ENCODE results near the gene RHOT2.
"Not testable (repeated sequence)": the region's sequence is repeated elsewhere in the genome, so short reads cannot be mapped to it uniquely, and the experiment has no call there.

The RHOT2 gene

GRCh38 chr16:710500-711075 lies 42.7 kb downstream of the RHOT2 start:
- Mint-ChIP-seq H3K4me1 (no peaks in the 10 kb centered on the region), H3K27me3 (peaks cover 36% of the 10 kb centered on the region), H3K27ac (ENCODE audit: low read depth) (no peak overlapping the region), H3K36me3 (ENCODE audit: insufficient read depth) (no peaks in the 10 kb centered on the region), H3K4me3 (no peak overlapping the region), H3K9me3 (no peaks in the 10 kb centered on the region)
- DNase-seq (ENCODE audit: low spot score in 2 of 2) (no peak), ATAC-seq (replicated peaks; ENCODE audit: extremely low read depth, poor library complexity, severe bottlenecking) (no peak)

DNA sequence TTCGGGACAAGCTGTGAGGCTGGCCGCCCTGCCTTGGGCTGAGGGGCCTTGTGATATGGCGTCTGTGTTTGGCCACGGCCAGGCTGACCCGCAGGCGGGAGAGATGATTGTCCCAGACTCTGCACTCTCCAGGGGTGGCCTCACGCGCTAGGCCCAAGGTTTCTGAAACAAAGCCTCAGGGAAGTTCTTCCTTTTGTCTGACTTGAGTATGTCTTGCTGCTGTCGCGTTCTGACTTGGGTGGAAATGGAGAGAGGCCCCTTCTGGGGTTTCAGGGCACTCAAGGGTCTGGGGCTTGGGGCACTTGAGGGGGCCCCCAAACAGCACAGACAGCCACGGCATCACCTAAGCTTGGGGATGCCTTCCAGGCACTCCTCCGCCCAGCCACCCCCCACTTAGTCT lies 43.2 kb downstream of the RHOT2 start:
- ATAC-seq (replicated peaks; ENCODE audit: extremely low read depth, poor library complexity, severe bottlenecking) (no peak), DNase-seq (ENCODE audit: low spot score in 2 of 2) (no peak)
- Mint-ChIP-seq H3K36me3 (ENCODE audit: insufficient read depth) (no peaks in the 10 kb centered on the region), H3K9me3 (no peaks in the 10 kb centered on the region), H3K4me3 (no peak overlapping the region), H3K4me1 (peaks cover 2% of the 10 kb centered on the region), H3K27ac (ENCODE audit: low read depth) (no peak overlapping the region), H3K27me3 (peaks cover 36% of the 10 kb centered on the region)

DNA sequence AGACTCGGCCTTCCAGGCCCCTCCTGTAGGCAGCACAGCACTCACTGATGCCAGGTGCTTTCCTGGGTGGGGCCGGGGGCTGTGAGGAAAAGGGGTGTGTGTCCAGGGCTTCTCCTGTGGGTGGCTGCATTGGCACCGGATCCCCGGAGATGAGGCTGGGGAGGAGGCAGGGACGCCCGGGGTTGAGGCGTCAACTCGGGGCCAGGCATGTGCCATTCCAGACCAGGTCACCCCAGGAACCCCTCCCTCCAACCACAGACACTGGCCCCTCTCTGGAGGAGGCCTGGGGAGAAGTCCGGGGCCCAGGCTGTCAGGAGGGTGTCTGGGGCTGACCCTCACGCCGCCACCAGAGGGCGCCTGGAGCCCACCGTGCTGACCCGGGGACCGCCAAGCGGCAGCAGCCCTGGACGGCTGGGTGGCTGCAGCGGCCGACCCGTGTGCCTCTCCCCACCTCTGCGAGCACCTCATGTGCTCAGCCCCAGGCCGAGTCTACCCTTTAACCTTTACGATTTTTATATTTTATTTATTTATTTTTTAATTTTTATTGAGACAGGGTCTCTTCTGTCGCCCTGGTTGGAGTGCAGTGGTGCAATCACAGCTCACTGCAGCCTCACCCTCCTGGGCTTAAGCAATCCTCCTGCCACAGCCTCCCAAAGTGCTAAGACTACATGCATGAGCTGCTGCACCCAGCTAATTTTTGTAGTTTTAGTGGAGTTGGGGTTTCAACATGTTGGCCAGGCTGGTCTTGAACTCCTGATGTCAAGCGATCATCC lies 43.8 kb downstream of the RHOT2 start:
- DNase-seq (ENCODE audit: low spot score in 2 of 2) (peak; percentile 66 to 74), ATAC-seq (replicated peaks; ENCODE audit: extremely low read depth, poor library complexity, severe bottlenecking) (peak; percentile 52)
- Mint-ChIP-seq H3K36me3 (ENCODE audit: insufficient read depth) (no peaks in the 10 kb centered on the region), H3K4me3 (no peak overlapping the region), H3K4me1 (peaks cover 7% of the 10 kb centered on the region), H3K9me3 (no peaks in the 10 kb centered on the region), H3K27me3 (peaks cover 31% of the 10 kb centered on the region), H3K27ac (ENCODE audit: low read depth) (no peak overlapping the region)

DNA sequence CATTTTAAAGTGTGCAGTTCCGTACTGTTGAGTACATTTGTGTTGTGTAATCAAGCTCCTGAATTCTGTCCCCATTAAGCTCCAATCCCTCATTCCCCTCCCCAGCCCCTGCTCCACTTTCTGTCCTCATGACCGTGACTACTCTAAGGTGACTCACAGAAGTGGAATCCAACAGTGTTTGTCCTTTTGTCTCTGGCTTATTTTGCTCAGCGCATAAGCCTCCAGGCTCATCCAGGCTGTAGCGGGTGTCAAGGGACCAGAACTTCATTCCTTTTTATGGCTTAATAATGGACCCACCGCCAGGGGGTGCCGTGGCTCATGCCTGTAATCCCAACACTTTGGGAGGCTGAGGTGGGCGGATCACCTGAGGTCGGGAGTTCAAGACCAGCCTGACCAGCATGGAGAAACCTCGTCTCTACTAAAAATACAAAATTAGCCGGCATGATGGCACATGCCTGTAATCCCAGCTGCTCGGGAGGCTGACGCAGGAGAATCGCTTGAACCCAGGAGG lies 44.9 kb downstream of the RHOT2 start:
- H3K4me3 Mint-ChIP-seq; ATAC-seq (replicated peaks; ENCODE audit: extremely low read depth, poor library complexity, severe bottlenecking); H3K4me1 Mint-ChIP-seq; H3K27ac Mint-ChIP-seq (ENCODE audit: low read depth); H3K36me3 Mint-ChIP-seq (ENCODE audit: insufficient read depth); DNase-seq (ENCODE audit: low spot score in 2 of 2); H3K9me3 Mint-ChIP-seq: not testable (repeated sequence)
- H3K27me3 Mint-ChIP-seq, result peaks cover 23% of the 10 kb centered on the region

DNA sequence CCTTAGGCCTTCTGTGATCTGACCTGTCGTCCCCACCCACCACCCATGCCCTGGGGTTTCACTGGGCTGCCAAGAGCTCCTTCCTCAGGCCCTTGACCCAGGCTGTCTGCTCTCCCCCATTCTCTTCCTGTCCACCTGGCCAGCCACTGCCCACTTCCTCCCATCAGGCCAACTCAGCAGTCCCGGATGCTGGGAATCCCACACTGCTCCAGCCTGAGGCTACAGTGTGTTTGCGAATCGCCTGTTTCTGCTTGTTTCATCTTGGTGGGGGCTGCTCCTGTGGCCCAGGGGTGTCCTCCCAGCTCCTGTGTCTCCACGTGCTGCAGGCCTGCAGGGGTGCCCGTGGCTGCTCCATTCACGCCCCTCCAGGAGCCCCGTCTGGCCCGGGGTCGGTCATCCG lies 46.1 kb downstream of the RHOT2 start:
- Mint-ChIP-seq H3K4me3 (no peak overlapping the region), H3K27ac (ENCODE audit: low read depth) (no peak overlapping the region), H3K9me3 (no peaks in the 10 kb centered on the region), H3K27me3 (peaks cover 10% of the 10 kb centered on the region), H3K36me3 (ENCODE audit: insufficient read depth) (no peaks in the 10 kb centered on the region), H3K4me1 (peaks cover 12% of the 10 kb centered on the region)
- DNase-seq (ENCODE audit: low spot score in 2 of 2) (no peak), ATAC-seq (replicated peaks; ENCODE audit: extremely low read depth, poor library complexity, severe bottlenecking) (no peak)

DNA sequence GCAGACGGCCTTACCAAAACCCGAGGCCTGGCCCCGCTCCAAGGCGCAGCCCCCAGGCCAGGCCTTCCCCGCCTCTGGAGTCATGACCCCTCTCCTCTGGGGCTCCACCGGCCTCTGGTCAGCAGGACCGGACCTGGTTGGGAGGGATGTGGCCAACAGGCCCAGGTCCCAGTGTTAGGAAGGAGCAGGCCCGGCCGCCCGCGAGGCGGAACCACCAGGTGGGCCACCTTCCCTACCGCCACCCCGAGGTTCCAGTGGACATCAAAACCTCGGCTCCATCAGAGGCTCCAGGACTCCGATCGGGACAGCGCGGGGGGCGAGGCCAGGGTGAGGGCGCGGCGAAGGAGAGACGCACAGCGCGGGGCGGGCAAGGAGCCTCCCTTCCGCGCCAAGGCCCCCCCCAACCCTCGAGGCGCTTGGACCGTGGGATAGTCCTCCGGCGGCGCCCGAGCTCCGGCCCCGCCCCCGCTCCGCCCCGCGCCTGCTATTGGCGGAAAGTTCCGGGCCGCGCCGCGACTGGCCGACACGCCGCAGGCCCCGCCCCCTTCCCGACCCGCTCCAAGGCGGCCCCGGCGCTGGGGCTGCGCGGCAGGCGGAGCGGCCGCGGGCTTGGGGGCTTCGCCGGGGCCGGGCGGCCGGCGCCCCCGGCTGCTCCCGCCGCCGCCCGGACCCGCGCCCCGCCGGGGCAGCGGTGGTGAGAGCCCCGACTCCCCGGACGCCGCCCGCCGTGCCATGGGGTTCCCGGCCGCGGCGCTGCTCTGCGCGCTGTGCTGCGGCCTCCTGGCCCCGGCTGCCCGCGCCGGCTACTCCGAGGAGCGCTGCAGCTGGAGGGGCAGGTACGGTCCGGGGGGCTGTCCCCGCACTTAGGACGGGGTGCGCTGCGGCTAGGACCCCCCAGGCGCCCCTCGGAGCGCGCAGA lies 46.9 kb downstream of the RHOT2 start, which contains the start of gene METRN:
TSS of gene METRN (plus strand) at position 561 of the 919 bp plus-strand sequence. CDS start at position 733, 172 bp downstream.
- peak; percentile 73 to 76 for DNase-seq (ENCODE audit: low spot score in 2 of 2)

DNA sequence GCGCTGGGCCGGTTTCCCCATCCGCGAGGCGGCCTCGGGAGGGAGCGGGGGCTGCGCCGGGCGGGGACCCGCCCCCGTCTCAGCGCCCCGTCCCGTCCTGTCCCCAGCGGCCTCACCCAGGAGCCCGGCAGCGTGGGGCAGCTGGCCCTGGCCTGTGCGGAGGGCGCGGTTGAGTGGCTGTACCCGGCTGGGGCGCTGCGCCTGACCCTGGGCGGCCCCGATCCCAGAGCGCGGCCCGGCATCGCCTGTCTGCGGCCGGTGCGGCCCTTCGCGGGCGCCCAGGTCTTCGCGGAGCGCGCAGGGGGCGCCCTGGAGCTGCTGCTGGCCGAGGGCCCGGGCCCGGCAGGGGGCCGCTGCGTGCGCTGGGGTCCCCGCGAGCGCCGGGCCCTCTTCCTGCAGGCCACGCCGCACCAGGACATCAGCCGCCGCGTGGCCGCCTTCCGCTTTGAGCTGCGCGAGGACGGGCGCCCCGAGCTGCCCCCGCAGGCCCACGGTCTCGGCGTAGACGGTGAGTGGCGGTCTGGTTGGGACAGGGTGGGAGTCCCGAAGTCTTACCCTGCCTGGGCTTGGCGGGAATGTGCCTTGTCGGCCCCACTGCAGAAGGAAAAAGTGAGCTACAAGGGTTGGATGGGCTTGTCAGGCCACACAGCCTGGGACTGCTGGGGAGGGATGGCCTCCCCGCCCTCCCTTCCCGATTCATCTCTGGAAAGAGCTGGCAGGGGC lies 47.7 kb downstream of the RHOT2 start:
- H3K27me3 Mint-ChIP-seq, result no peaks in the 10 kb centered on the region
- peak; percentile 4 for ATAC-seq (replicated peaks; ENCODE audit: extremely low read depth, poor library complexity, severe bottlenecking)
- H3K9me3 Mint-ChIP-seq, result no peaks in the 10 kb centered on the region
- no peak overlapping the region for H3K27ac Mint-ChIP-seq (ENCODE audit: low read depth)
- peaks cover 6% of the 10 kb centered on the region for H3K36me3 Mint-ChIP-seq (ENCODE audit: insufficient read depth)
- H3K4me1 Mint-ChIP-seq, result peaks cover 27% of the 10 kb centered on the region
- no peak for DNase-seq (ENCODE audit: low spot score in 2 of 2)
- H3K4me3 Mint-ChIP-seq, result peak overlapping the region; percentile 71

More for the DNA sequence above, 46.9 kb downstream of the RHOT2 start, which contains the start of gene METRN:
- no peak within 1 kb of the TSS for H3K27ac Mint-ChIP-seq (ENCODE audit: low read depth)
- peak; percentile 88 for ATAC-seq (replicated peaks; ENCODE audit: extremely low read depth, poor library complexity, severe bottlenecking)
- H3K9me3 Mint-ChIP-seq, result no peaks in the 10 kb centered on the region
- H3K27me3 Mint-ChIP-seq, result peaks cover 3% of the 10 kb centered on the region
- H3K4me1 Mint-ChIP-seq, result peaks cover 19% of the 10 kb centered on the region
- H3K4me3 Mint-ChIP-seq, result peak within 1 kb of the TSS; percentile 71
- no peaks in the 10 kb centered on the region for H3K36me3 Mint-ChIP-seq (ENCODE audit: insufficient read depth)

DNA sequence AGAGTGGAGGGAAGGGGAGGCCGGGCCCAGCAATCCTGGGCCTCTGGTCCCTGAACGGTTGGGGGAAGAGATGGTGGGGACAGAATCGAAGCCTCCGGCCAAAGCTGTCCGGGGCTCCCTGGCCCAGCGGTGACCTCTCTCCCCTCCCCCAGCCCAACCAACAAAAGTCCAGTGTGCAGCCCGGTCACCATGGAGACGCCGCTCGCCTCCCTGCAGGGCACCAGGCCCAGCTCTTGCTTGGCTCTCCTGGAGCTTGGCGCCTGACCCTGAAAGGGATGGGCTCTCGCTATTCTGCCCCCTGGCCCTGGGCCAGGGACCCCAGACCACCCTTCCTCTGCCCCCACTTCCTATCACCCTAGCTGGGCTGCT lies 48.3 kb downstream of the RHOT2 start:
- DNase-seq (ENCODE audit: low spot score in 2 of 2) (no peak), ATAC-seq (replicated peaks; ENCODE audit: extremely low read depth, poor library complexity, severe bottlenecking) (no peak)
- Mint-ChIP-seq H3K27me3 (no peaks in the 10 kb centered on the region), H3K4me3 (peak overlapping the region; percentile 71), H3K36me3 (ENCODE audit: insufficient read depth) (peaks cover 6% of the 10 kb centered on the region), H3K27ac (ENCODE audit: low read depth) (no peak overlapping the region), H3K9me3 (no peaks in the 10 kb centered on the region), H3K4me1 (peaks cover 27% of the 10 kb centered on the region)

GRCh38 chr16:716768-717325 lies 48.9 kb downstream of the RHOT2 start:
- Mint-ChIP-seq H3K4me3 (peak overlapping the region; percentile 71), H3K9me3 (no peaks in the 10 kb centered on the region)

DNA sequence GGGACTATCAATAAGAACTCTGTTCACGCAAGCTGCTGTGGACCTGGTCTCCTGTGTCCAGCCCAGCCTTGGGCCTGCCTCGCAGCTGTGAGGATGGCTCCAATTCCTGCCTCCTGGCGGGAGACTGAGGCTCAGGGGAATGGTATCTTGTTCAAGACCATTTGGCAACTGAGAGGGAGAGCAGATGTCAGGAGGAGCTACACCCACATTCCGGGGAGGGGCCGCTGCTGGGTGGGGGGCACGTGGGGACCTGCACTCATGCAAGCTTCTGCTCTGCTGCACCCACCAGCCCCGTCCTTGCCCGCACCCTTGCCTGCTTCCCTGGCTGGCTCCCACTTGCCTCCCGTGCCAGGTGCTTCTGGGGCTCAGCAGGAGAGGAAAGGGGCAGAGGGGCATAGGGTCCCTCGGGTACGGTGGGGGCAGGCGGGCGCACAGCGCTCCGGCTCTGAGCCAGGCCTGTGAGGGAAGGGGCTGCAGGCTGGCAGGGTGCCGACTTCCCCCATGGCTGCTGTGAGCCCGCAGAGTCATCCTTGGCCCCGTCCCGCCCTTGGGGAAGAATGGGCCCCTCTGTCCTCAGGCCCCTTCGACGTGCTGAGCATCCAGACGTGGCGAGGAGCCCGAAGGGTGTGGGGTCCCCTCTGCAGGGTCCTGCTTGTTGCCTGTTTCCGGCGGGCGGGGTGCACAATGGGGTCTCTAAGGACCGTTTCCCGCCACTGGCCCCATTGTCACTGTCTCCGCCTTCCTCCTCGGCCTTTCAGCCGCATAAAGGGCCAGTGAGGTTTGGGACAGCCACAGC lies 49.7 kb downstream of the RHOT2 start:
- ATAC-seq (replicated peaks; ENCODE audit: extremely low read depth, poor library complexity, severe bottlenecking), result no peak
- no peak for DNase-seq (ENCODE audit: low spot score in 2 of 2)
- Mint-ChIP-seq H3K4me1 (peaks cover 32% of the 10 kb centered on the region), H3K27ac (ENCODE audit: low read depth) (no peak overlapping the region), H3K4me3 (no peak overlapping the region), H3K9me3 (no peaks in the 10 kb centered on the region), H3K27me3 (no peaks in the 10 kb centered on the region), H3K36me3 (ENCODE audit: insufficient read depth) (peaks cover 12% of the 10 kb centered on the region)

More at GRCh38 chr16:716768-717325, 48.9 kb downstream of the RHOT2 start:
- peaks cover 8% of the 10 kb centered on the region for H3K36me3 Mint-ChIP-seq (ENCODE audit: insufficient read depth)
- H3K4me1 Mint-ChIP-seq, result peaks cover 29% of the 10 kb centered on the region
- ATAC-seq (replicated peaks; ENCODE audit: extremely low read depth, poor library complexity, severe bottlenecking) (no peak), DNase-seq (ENCODE audit: low spot score in 2 of 2) (no peak)
- no peak overlapping the region for H3K27ac Mint-ChIP-seq (ENCODE audit: low read depth)
- H3K27me3 Mint-ChIP-seq, result no peaks in the 10 kb centered on the region

GRCh38 chr16:718389-718788 lies 50.5 kb downstream of the RHOT2 start:
- no peak for ATAC-seq (replicated peaks; ENCODE audit: extremely low read depth, poor library complexity, severe bottlenecking)
- no peaks in the 10 kb centered on the region for H3K27me3 Mint-ChIP-seq
- no peak overlapping the region for H3K27ac Mint-ChIP-seq (ENCODE audit: low read depth)
- no peaks in the 10 kb centered on the region for H3K9me3 Mint-ChIP-seq
- peaks cover 32% of the 10 kb centered on the region for H3K4me1 Mint-ChIP-seq
- no peak for DNase-seq (ENCODE audit: low spot score in 2 of 2)
- H3K36me3 Mint-ChIP-seq (ENCODE audit: insufficient read depth), result peaks cover 12% of the 10 kb centered on the region
- no peak overlapping the region for H3K4me3 Mint-ChIP-seq
